CD4-positive, alpha-beta T cell (primary cell): Measurements from ENCODE around the gene MAZ. TPM values are rescaled to one million over a fixed set of nuclear protein-coding genes. Genes with fewer than 3 reads are reported as not detected.

Experiments
- ATAC-seq: fragments of 200-7000 bp; cut with Tn5 transposase; one replicate; pipeline ENCODE4 v1.10.0; 2022; ENCODE audit warnings: mild to moderate bottlenecking; ENCODE audit not compliant: poor library complexity
- CTCF ChIA-PET: fragments of 350-600 bp; sonication (Branson Sonifier 250); formaldehyde crosslinking; loops from one replicate; lab custom pipeline; 2021; ENCODE audit warnings: antibody characterized with exemption, inconsistent platforms; lab: Charles Lee
- POLR2A ChIA-PET: fragments of 350-600 bp; sonication (Branson Sonifier 250); formaldehyde crosslinking; loops from one replicate; lab custom pipeline; 2021; ENCODE audit warnings: antibody characterized with exemption, inconsistent platforms; lab: Charles Lee
- DNase-seq, 14 experiments: peaks; one replicate each; pipeline ENCODE4 v3.0.0-alpha.2; 2013 to 2020; ENCODE audit warnings: mixed read lengths in 2 of 14
- H3K27ac ChIP-seq, 2 donors: one replicate each; pipeline versions ENCODE4 v1.5.1 to v1.7.0; 2013; ENCODE audit warnings: low read length in 2 of 2, low read depth in 1 of 2, mild to moderate bottlenecking in 1 of 2
- H3K27me3 ChIP-seq, 2 experiments: 1 replicate in 1 of 2; 2 replicates in 1 of 2; pipeline versions ENCODE4 v1.6.1 to v1.7.0; 2013; ENCODE audit warnings: low read length in 2 of 2, control low read depth in 1 of 2, mild to moderate bottlenecking in 1 of 2, moderate library complexity in 1 of 2; ENCODE audit not compliant: insufficient read depth in 2 of 2, control insufficient read depth in 1 of 2
- H3K36me3 ChIP-seq: one replicate; pipeline ENCODE4 v1.6.1; 2013; ENCODE audit warnings: low read length, control low read depth; ENCODE audit not compliant: insufficient read depth
- H3K4me1 ChIP-seq: one replicate; pipeline ENCODE4 v1.6.1; 2013; ENCODE audit warnings: low read length, control low read depth; ENCODE audit not compliant: insufficient read depth
- H3K4me3 ChIP-seq: one replicate; pipeline ENCODE4 v1.5.1; 2013; ENCODE audit warnings: mild to moderate bottlenecking, low read length, moderate library complexity
- H3K9me3 ChIP-seq, 2 experiments: 1 replicate in 1 of 2; 2 replicates in 1 of 2; pipeline versions ENCODE4 v1.6.1 to v1.7.0; 2013; ENCODE audit warnings: low read length in 2 of 2, mild to moderate bottlenecking in 2 of 2, control low read depth in 1 of 2, moderate library complexity in 1 of 2; ENCODE audit not compliant: control insufficient read depth in 1 of 2, insufficient read depth in 1 of 2
- H3K27ac Mint-ChIP-seq: one replicate; pipeline ENCODE4 v1.8.0; 2020; ENCODE audit warnings: mixed read lengths
- H3K27me3 Mint-ChIP-seq: one replicate; pipeline ENCODE4 v1.8.0; 2021; ENCODE audit warnings: mixed read lengths
- H3K36me3 Mint-ChIP-seq: one replicate; pipeline ENCODE4 v1.8.0; 2021; ENCODE audit warnings: low read depth, mixed read lengths
- H3K4me1 Mint-ChIP-seq: one replicate; pipeline ENCODE4 v1.8.0; 2021; ENCODE audit warnings: low read depth, mixed read lengths
- H3K4me3 Mint-ChIP-seq: one replicate; pipeline ENCODE4 v1.8.0; 2020; ENCODE audit warnings: mild to moderate bottlenecking, mixed read lengths
- H3K9me3 Mint-ChIP-seq: one replicate; pipeline ENCODE4 v1.8.0; 2020; ENCODE audit warnings: mixed read lengths
- CTCF ChIP-seq: fragments of 200-600 bp; IDR thresholded peaks from one replicate; pipeline ENCODE4 v1.8.0; 2022; ENCODE audit warnings: antibody characterized with exemption, mild to moderate bottlenecking
- intact Hi-C, 2 experiments: fragments of 100-400 bp; cut with DNase I in 1 of 2; cut with micrococcal nuclease in 1 of 2; formaldehyde crosslinking; loops; one replicate each; pipeline versions ENCODE4 v1.15.1 to v1.9.0; 2023 to 2025; cut with DNase I, micrococcal nuclease
- total RNA-seq, 174 experiments: library from RNA in 2 of 174; stranded (reverse) in 2 of 174; gene quantifications; one replicate each; pipeline ENCODE4 v1.2.3 and lab custom pipeline; 2021 to 2026

MAZ gene
- total RNA-seq, 2 experiments from 2014 or later = 251 to 253 TPM

DNA sequence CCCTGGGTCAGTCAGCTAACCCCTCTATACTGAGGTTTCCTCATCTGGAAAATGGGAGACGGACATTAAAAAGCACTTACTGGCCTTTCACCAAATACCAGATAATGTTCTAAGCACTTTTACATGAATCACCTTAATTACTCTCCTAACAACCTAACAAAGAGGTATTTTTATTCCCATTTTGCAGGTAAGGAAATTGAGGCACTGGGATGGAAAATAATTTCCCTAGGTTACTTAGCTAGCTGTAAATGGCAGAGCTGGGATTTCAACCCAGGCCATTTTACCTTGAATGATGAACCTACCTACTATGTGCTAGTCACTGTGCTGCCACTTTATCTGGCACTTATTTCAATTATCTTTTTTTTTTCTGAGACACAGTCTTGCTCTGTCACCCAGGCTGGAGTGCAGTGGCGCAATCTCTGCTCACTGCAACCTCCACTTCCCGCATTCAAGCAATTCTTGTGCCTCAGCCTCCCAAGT is 12.1 kb upstream of the MAZ start:
- Histone ChIP-seq H3K9me3 (no peaks in the 10 kb centered on the region), H3K27ac (no peak overlapping the region), H3K4me1 (peaks cover 38% of the 10 kb centered on the region), H3K27me3 (no peaks in the 10 kb centered on the region), H3K36me3 (peaks cover 36% of the 10 kb centered on the region), H3K4me3 (no peak overlapping the region)
- ChIA-PET CTCF (interaction anchor here (1.0 to 1.1 kb wide), 2 partner anchors 9 to 54 kb away, joined by 3 to 4 read pairs; no protein-coding TSS in a partner anchor), POLR2A (interaction anchor here (2.2 to 8.9 kb wide), 2 partner anchors 9 to 55 kb away, joined by 4 to 217 read pairs; partner anchors contain the start of gene MAZ)
- Mint-ChIP-seq H3K27ac (no peak overlapping the region), H3K9me3 (no peaks in the 10 kb centered on the region), H3K36me3 (peaks cover 57% of the 10 kb centered on the region), H3K27me3 (no peaks in the 10 kb centered on the region), H3K4me3 (peak overlapping the region; percentile 66), H3K4me1 (peaks cover 42% of the 10 kb centered on the region)
- TF ChIP-seq CTCF = no peak
- intact Hi-C loops = no loop called here
- ATAC-seq (no peak), DNase-seq (no peak)

DNA sequence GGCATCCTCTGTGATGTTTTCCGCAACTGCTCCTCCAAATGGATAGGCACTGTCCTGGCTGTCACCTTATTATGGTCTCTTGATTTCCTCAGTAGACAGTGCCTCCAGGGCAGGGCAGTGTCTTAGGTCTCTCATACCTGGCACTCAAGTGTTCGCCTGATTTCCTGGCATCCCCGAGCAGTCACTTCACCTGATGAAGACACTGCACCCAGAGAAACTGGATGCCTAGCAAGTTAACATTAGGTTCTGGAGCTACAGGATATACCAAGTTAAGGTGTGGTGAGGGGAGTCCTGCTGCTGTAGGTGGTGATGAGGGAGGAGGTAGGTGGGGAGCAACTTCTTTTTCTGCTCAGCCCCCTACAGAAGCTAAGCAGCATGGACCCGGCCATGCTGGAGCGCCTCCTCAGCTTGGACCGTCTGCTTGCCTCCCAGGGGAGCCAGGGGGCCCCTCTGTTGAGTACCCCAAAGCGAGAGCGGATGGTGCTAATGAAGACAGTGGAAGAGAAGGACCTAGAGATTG is 3.9 kb upstream of the MAZ start:
- CTCF ChIA-PET = interaction anchor here (1.4 to 2.6 kb wide), 2 partner anchors 12 to 18 kb away, joined by 5 to 24 read pairs; partner anchors contain the start of gene KIF22
- peaks cover 20% of the 10 kb centered on the region for H3K4me1 Mint-ChIP-seq
- H3K27ac Mint-ChIP-seq = peak overlapping the region; percentile 96
- H3K4me3 ChIP-seq = no peak overlapping the region
- intact Hi-C loops = no loop called here
- H3K36me3 Mint-ChIP-seq = peaks cover 72% of the 10 kb centered on the region
- H3K27ac ChIP-seq = no peak overlapping the region
- H3K4me1 ChIP-seq = peaks cover 21% of the 10 kb centered on the region
- H3K9me3 Mint-ChIP-seq = no peaks in the 10 kb centered on the region
- no peaks in the 10 kb centered on the region for H3K27me3 Mint-ChIP-seq
- H3K36me3 ChIP-seq = peaks cover 48% of the 10 kb centered on the region
- TF ChIP-seq CTCF = no peak
- ATAC-seq = no peak
- no peaks in the 10 kb centered on the region for H3K9me3 ChIP-seq
- DNase-seq = no peak
- H3K4me3 Mint-ChIP-seq = peak overlapping the region; percentile 78
- POLR2A ChIA-PET = interaction anchor here (1.2 to 11.3 kb wide), 4 partner anchors 9 to 64 kb away, joined by 3 to 217 read pairs (median 97); partner anchors contain the start of genes KIF22, MVP and PAGR1
- no peaks in the 10 kb centered on the region for H3K27me3 ChIP-seq

- POLR2A ChIA-PET = interaction anchor here (0.8 to 11.3 kb wide), 20 partner anchors 10 to 982 kb away, joined by 3 to 217 read pairs (median 4); partner anchors contain the start of genes C16orf54, CDIPT, KIF22 and MVP
- intact Hi-C loops = no loop called here
- H3K4me3 ChIP-seq = no peak overlapping the region
Observed at GRCh38 chr16:29804020-29804419, 2.3 kb upstream of the MAZ start.

More at GRCh38 chr16:29804020-29804419, 2.3 kb upstream of the MAZ start:
- peak overlapping the region; percentile 96 for H3K4me3 Mint-ChIP-seq
- peaks cover 72% of the 10 kb centered on the region for H3K36me3 Mint-ChIP-seq
- CTCF ChIA-PET = interaction anchor here (0.6 to 2.6 kb wide), 8 partner anchors 12 to 103 kb away, joined by 3 to 24 read pairs (median 4); partner anchors contain the start of genes KIF22 and PAGR1
- no peaks in the 10 kb centered on the region for H3K9me3 Mint-ChIP-seq
- TF ChIP-seq CTCF = no peak
- no peaks in the 10 kb centered on the region for H3K27me3 ChIP-seq
- ATAC-seq = no peak
- peak overlapping the region; percentile 96 for H3K27ac Mint-ChIP-seq
- H3K9me3 ChIP-seq = no peaks in the 10 kb centered on the region
- DNase-seq = no peak
- H3K4me1 ChIP-seq = peaks cover 36% of the 10 kb centered on the region
- peak overlapping the region; percentile 92 to 96 for H3K27ac ChIP-seq
- H3K36me3 ChIP-seq = peaks cover 39% of the 10 kb centered on the region
- peaks cover 36% of the 10 kb centered on the region for H3K4me1 Mint-ChIP-seq
- no peaks in the 10 kb centered on the region for H3K27me3 Mint-ChIP-seq
